Left colon (tissue), 2 donors: ENCODE results near the gene FBXO31. TPM values are rescaled to one million over a fixed set of nuclear protein-coding genes. Genes with fewer than 3 reads are reported as not detected.

ENCODE experiments used
- ATAC-seq: fragments of 200-7000 bp; cut with Tn5 transposase; one replicate; pipeline ENCODE4 v1.9.1; 2020; ENCODE audit warnings: mild to moderate bottlenecking, moderate library complexity
- DNase-seq, 2 donors: peaks; one replicate each; pipeline ENCODE4 v3.0.0-alpha.2; 2020
- intact Hi-C, 2 donors: fragments of 100-400 bp; cut with DNase I in 1 of 2; cut with micrococcal nuclease in 1 of 2; formaldehyde crosslinking; loops; one replicate each; pipeline versions ENCODE4 v1.11.2 to v1.14.0; 2022; cut with DNase I, micrococcal nuclease
- total RNA-seq, 2 donors: library from RNA; stranded (reverse); fragmentation: NEBNext Ultra II Directional; extraction: Animal tissue kit (Norgen Biotek cat#: 25700); gene quantifications; one replicate each; pipeline ENCODE4 v1.2.1, GENCODE V29; 2021
- donor health status: DM: no; HTN: no; CAD: no.
- donor health status: DM: yes; HTN: yes; CAD: no.

FBXO31 gene
- total RNA-seq, 2 donors from 2014 or later = 57.5 to 79.8 TPM

DNA sequence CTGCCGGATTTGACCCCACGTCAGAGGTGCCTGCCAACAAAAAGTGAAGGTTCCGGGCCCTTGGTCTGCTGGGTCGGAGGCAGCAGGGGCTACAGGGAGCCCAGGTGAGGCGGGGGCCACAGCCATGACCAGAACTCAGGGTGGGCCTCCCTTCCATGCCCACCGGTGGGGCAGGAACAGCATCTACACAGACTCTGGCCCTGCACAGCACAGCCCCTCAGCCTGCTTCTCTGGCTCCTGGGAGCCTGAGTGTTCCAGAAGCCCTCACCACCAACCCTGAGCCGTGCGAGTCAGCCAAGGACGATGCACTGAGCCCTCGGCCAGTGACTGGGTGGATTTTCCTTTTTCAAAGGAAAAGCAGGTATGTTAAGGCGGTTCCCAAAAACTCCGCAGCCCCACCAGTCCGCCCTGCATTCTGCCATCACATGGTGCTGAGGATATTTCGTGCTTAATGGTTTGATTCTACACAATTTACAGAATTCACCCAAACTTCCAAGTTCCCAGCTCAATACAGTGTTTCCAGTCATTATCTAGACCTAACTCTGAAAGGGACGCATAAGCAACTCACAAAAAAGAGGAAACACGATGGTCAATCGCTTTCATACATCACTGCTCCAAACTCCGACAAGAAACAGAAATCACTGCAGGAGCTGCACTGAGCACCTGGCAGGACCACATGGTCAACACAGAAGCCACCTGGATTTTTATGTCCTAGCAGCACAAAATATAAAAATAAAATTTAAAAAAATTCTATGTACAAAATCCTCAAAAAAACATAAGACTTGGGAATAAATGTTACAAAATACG is 46.9 kb downstream of the FBXO31 start:
- intact Hi-C loops = no loop called here
- no peak for DNase-seq
- ATAC-seq = no peak

GRCh38 chr16:87335625-87336433 is 47.7 kb downstream of the FBXO31 start:
- DNase-seq (no peak), ATAC-seq (no peak)
- intact Hi-C loops = no loop called here

GRCh38 chr16:87334651-87335624 is 48.6 kb downstream of the FBXO31 start:
- DNase-seq (no peak), ATAC-seq (no peak)
- intact Hi-C loops = no loop called here

DNA sequence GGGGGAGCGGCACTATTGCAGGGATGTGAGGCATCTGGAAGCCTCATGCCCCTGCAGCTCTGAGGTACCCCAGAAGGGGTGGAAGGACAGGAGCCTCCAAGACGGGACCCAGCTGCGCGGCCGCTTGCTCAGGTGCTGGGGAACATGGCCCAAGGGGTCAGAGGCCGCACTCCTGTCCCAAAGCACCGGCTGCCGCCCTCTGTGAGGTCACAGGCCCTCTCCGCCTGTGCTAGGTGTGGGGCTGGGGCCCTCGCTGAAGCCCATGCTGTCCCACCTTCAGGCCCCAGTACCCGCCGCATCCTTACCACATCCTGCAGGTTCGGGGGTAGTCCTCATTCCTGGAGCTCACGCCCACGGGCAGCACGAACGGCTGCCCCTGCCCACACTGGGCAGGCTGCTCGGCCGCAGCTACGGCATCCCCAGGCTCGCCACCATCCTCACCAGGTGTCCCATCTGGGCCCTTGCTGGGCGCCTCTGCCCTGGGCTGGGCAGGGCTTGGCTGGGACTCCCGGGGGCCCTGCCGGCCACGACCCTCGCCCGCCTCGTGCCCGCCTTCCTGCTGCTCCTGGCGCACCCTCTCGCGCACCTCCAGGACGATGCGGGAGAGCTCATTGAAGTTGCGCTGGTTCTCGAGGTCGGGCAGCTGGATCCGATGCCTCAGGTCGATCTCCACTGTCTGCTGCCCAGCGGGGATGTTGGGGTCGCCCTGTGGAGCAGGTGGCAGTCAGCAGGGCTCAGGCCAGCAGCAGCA is 49.8 kb downstream of the FBXO31 start:
- intact Hi-C loops = no loop called here
- no peak for DNase-seq
- no peak for ATAC-seq

DNA sequence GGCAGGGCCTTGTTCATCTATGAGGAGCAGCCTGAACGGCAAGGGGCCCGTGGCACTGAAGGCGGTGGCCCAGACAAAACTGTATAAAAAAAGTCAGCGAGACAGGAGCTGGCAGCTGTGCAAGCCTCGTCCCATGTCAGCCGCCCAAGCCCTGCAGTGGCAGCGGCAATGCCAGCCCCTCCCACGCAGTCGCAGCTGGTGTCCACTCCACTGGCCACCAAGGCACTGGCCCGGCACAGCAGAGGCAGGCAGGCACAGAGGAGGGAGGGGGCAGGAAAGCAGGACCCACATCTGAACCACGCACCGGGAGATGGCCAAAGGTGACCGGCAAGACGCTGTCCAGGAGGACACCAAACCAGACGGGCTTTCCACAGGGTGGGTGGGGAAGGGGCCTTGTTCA is 50.5 kb downstream of the FBXO31 start:
- intact Hi-C loops = no loop called here
- DNase-seq = no peak
- ATAC-seq = no peak

GRCh38 chr16:87332150-87332549 is 51.4 kb downstream of the FBXO31 start:
- ATAC-seq (no peak), DNase-seq (no peak)
- intact Hi-C loops = no loop called here

GRCh38 chr16:87331241-87331801 is 52.3 kb downstream of the FBXO31 start:
- DNase-seq (no peak), ATAC-seq (no peak)
- intact Hi-C loops = no loop called here

GRCh38 chr16:87330646-87331045 is 52.9 kb downstream of the FBXO31 start:
- ATAC-seq = no peak
- no peak for DNase-seq
- intact Hi-C loops = no loop called here

DNA sequence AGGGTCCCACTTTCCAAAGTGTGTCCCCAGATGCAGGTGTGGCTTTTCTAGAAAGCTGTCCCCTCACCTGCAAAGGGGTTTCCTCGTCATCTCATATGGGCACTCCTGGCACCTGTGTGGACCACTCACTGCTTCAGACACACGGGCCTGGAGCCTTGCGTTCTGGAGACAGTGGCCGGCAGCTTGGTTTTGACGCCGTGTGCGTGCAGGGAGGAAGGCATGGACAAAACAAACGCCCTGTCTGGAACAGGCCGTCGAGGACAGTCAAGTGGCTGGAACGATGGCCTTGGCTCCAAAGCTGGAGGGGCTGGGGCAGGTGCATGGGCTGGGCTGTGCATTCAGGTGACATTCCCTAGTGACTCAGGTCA is 53.3 kb downstream of the FBXO31 start:
- DNase-seq = no peak
- no peak for ATAC-seq
- intact Hi-C loops = no loop called here

- no peak for ATAC-seq
- DNase-seq = no peak
- intact Hi-C loops = no loop called here
These were observed 53.9 kb downstream of the FBXO31 start for GRCh38 chr16:87329436-87330256.

- ATAC-seq = no peak
- intact Hi-C loops = no loop called here
- DNase-seq = no peak
These were observed 54.7 kb downstream of the FBXO31 start for GRCh38 chr16:87328846-87329245.

DNA sequence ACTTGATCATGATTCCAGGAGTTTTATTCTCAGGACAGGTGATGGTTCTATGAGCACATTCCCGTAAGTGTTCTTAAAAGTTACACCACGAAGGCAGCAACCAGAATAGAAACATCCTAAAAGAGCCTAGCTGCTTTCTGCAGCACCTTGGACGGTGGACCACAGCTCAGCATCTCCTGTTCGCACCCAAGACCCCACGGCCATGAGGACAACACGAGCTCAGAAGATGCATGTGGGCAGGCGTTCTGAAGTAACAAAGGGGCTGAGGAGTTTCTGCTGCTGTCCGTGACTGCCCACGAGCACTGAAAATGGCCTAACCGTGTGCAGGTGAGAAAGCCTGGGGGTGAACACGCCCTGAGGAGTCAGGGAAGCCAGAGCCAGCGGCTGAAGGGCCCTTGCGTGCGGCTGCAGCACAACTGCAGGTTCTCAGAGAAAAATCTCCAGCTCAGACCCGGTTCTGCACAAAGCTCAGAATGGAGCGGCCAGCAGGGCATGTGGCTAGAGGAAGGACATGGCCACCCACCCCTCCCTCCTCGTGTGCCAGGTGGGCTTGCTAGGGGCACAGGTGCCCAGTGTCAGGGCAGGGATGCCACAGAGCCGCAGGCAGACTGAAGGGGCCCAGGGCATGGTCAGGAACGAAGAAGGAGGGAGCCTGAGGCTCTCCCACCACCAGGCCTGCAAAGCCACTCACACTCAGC is 55.6 kb downstream of the FBXO31 start:
- DNase-seq (no peak), ATAC-seq (no peak)
- intact Hi-C loops = no loop called here

GRCh38 chr16:87326151-87326571 is 57.4 kb downstream of the FBXO31 start:
- intact Hi-C loops = no loop called here
- DNase-seq = no peak
- no peak for ATAC-seq

DNA sequence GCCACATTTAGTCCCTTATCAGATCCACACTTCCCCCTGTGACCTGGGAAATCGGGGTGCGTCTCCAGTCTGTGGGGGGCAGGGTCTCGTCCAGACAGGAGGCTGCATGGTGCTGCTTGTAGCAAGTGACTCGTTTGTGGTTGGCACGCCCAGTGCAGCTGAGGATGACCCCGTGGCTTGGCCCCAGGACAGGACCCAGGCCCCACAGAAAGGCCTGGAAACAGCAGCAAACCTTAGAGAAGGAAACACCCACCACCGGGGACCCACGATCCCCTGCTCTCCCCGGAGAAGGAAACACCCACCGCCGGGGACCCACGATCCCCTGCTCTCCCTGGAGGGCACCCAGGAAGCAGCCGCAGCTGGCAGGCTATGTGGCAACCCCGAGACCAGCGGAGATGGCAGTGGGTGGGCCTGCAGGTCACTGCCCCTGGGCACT is 58.1 kb downstream of the FBXO31 start:
- DNase-seq (no peak), ATAC-seq (no peak)
- intact Hi-C loops = no loop called here

DNA sequence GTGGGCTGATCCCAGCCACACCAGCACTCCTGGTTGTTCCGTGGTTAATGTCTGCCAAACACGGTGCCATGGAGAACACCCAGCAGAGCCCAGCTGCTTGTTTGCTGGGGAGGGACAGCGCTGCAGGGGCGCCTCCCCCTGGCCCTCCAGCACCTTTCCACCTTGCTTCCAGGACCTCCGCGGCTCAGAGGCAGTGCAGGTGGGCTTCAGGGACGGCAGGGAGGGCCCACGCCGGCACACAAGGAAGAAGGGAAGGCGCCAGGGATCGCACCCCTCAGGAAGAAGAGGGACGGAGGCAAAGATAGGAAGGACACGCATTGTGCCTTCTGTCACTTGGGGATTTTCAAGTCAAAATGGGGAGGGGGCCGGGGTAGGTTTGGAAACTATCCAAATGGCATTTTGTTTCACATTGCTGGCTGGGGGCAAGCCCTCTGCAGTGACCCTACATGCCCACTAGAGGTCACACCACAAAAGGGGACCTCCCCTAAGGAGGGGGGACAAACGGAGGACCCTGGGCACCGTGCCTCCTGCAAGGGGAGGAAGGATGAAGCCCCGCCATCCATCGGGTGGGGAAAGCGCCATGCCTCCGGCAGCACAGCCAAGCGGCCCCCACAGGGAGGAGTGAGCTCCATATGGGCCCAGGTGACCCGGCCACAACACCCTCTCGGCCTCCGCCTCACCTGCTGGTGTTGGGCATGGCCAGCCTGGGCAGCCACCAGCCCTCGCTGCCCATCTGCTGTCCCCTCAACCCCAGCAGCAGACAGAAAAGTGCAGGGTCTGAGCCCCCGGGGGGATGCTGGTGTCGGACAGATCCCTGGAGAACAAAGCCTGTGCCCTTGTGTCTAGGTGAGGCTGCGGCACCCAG is 58.9 kb downstream of the FBXO31 start:
- DNase-seq = peak; percentile 33 to 36
- ATAC-seq = peak; percentile 58
- intact Hi-C loops = no loop called here
